Glutamatergic neuron (in vitro differentiated cells): ENCODE results near the gene ADAMTS4. TPM values are rescaled to one million over a fixed set of nuclear protein-coding genes. Genes with fewer than 3 reads are reported as not detected.

Experiments
- DNase-seq: peaks from one replicate; pipeline ENCODE4 v3.0.0; 2022
- H3K27ac Mint-ChIP-seq: one replicate; pipeline ENCODE4 v1.8.0; 2020; ENCODE audit warnings: mild to moderate bottlenecking, mixed read lengths, inconsistent platforms; ENCODE audit not compliant: unreplicated experiment
- H3K27me3 Mint-ChIP-seq: one replicate; pipeline ENCODE4 v1.8.0; 2020; ENCODE audit warnings: mild to moderate bottlenecking, moderate library complexity, mixed read lengths, inconsistent platforms; ENCODE audit not compliant: unreplicated experiment
- H3K36me3 Mint-ChIP-seq: one replicate; pipeline ENCODE4 v1.8.0; 2020; ENCODE audit warnings: mild to moderate bottlenecking, mixed read lengths, inconsistent platforms; ENCODE audit not compliant: unreplicated experiment
- H3K4me1 Mint-ChIP-seq: one replicate; pipeline ENCODE4 v1.8.0; 2020; ENCODE audit warnings: mild to moderate bottlenecking, low read depth, mixed read lengths, inconsistent platforms; ENCODE audit not compliant: unreplicated experiment
- H3K4me3 Mint-ChIP-seq: one replicate; pipeline ENCODE4 v1.8.0; 2020; ENCODE audit warnings: mild to moderate bottlenecking, mixed read lengths, inconsistent platforms; ENCODE audit not compliant: unreplicated experiment
- H3K9me3 Mint-ChIP-seq: one replicate; pipeline ENCODE4 v1.8.0; 2020; ENCODE audit warnings: mild to moderate bottlenecking, moderate library complexity, mixed read lengths, inconsistent platforms; ENCODE audit not compliant: unreplicated experiment
- CTCF ChIP-seq: fragments of 200-600 bp; sonication (generic); IDR thresholded peaks from one replicate; pipeline ENCODE4 v1.5.0; 2021; ENCODE audit not compliant: partially characterized antibody, unreplicated experiment
- total RNA-seq: library from RNA; stranded (reverse); fragmentation: NEBNext Ultra II Directional; extraction: Animal tissue kit (Norgen Biotek cat#: 25700); gene quantifications from one replicate; pipeline ENCODE4 v1.2.1, GENCODE V29; 2021; ENCODE audit not compliant: unreplicated experiment

The ADAMTS4 gene
- total RNA-seq, 1 donor from 2014 or later = 12.3 TPM

- H3K9me3 Mint-ChIP-seq = peaks cover 1% of the 10 kb centered on the region
- H3K4me1 Mint-ChIP-seq = peaks cover 6% of the 10 kb centered on the region
- H3K27me3 Mint-ChIP-seq = peaks cover 2% of the 10 kb centered on the region
- no peaks in the 10 kb centered on the region for H3K36me3 Mint-ChIP-seq
- no peak for DNase-seq
- H3K4me3 Mint-ChIP-seq = no peak overlapping the region
- H3K27ac Mint-ChIP-seq = no peak overlapping the region
- TF ChIP-seq CTCF = no peak
Measured at GRCh38 chr1:161185282-161185682, 13.6 kb downstream of the ADAMTS4 start.

GRCh38 chr1:161182214-161182613, 16.6 kb downstream of the ADAMTS4 start:
- H3K36me3 Mint-ChIP-seq = no peaks in the 10 kb centered on the region
- H3K9me3 Mint-ChIP-seq = peaks cover 8% of the 10 kb centered on the region
- H3K4me1 Mint-ChIP-seq = peaks cover 14% of the 10 kb centered on the region
- H3K27ac Mint-ChIP-seq = no peak overlapping the region
- H3K4me3 Mint-ChIP-seq = no peak overlapping the region
- H3K27me3 Mint-ChIP-seq = peaks cover 8% of the 10 kb centered on the region
- no peak for DNase-seq
- TF ChIP-seq CTCF = no peak

GRCh38 chr1:161180639-161181038, 18.2 kb downstream of the ADAMTS4 start:
- peaks cover 12% of the 10 kb centered on the region for H3K27me3 Mint-ChIP-seq
- no peak for DNase-seq
- peak; percentile 19 for TF ChIP-seq CTCF
- H3K4me1 Mint-ChIP-seq = peaks cover 14% of the 10 kb centered on the region
- peaks cover 9% of the 10 kb centered on the region for H3K9me3 Mint-ChIP-seq
- H3K36me3 Mint-ChIP-seq = no peaks in the 10 kb centered on the region
- H3K4me3 Mint-ChIP-seq = no peak overlapping the region
- no peak overlapping the region for H3K27ac Mint-ChIP-seq

- DNase-seq = no peak
- Mint-ChIP-seq H3K4me1 (peaks cover 8% of the 10 kb centered on the region), H3K4me3 (no peak overlapping the region), H3K27ac (no peak overlapping the region), H3K9me3 (peaks cover 11% of the 10 kb centered on the region), H3K27me3 (peaks cover 12% of the 10 kb centered on the region), H3K36me3 (no peaks in the 10 kb centered on the region)
- no peak for TF ChIP-seq CTCF
Measured at GRCh38 chr1:161179698-161180097, 19.2 kb downstream of the ADAMTS4 start.

GRCh38 chr1:161177936-161178244, 21.0 kb downstream of the ADAMTS4 start:
- H3K36me3 Mint-ChIP-seq = peaks cover 5% of the 10 kb centered on the region
- H3K4me3 Mint-ChIP-seq = peak overlapping the region; percentile 100
- peaks cover 14% of the 10 kb centered on the region for H3K27me3 Mint-ChIP-seq
- peaks cover 8% of the 10 kb centered on the region for H3K4me1 Mint-ChIP-seq
- no peak for DNase-seq
- peak overlapping the region; percentile 98 for H3K27ac Mint-ChIP-seq
- TF ChIP-seq CTCF = no peak
- peaks cover 11% of the 10 kb centered on the region for H3K9me3 Mint-ChIP-seq
